T-helper 2 cell (primary cell): Measurements from ENCODE around the gene HSPG2.

ENCODE experiments used
- DNase-seq, 5 experiments: peaks; one replicate each; pipeline versions ENCODE4 v3.0.0 to v3.0.0-alpha.2; 2012 to 2022

The HSPG2 gene

DNA sequence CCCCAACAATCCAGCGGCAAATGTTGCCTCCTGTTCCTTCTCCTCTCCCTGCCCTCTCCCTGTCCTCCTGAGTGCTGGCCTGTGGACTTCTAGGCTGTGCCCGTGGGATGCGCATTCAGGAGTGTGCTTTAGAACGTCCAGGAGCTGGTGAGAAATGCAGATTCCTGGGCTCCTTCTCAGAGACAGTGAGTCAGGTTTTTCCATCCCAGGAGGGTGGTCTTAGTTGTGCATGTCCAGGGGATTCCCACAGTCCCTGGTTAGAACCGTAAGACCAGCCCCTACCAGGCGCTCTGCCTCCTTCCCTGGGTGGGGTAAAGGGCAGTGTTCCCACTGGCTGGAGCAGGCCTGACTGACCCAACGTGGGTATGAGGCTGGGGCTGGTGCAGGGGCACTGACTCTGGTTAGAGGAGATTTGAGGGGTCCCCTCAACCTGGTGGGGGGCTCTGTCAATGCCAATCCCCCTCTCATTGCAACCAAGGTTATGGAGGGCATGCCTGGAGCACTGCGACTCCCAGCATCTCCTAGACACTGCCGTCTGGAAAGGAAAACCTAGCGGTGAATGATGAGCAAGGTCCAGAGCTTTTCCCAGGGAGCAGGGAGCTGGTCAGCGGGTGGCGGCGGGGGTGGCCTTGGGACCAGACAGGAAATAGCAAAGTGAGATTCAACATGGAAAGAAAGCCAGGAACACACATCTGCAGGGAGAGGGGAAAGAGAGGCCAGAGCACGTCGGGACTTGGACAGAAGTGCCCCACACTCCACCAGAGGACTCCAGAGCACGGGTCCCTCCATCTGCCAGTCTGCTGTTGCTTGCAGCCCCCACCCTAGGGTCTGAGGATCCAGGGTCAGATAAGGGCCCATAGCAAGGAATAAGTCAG is 38.5 kb downstream of the HSPG2 start:
- DNase-seq, result no peak

- DNase-seq, result no peak
These were observed 39.3 kb downstream of the HSPG2 start for GRCh38 chr1:21897844-21898243.

- no peak for DNase-seq
These were observed 40.2 kb downstream of the HSPG2 start for GRCh38 chr1:21896652-21897532.

DNA sequence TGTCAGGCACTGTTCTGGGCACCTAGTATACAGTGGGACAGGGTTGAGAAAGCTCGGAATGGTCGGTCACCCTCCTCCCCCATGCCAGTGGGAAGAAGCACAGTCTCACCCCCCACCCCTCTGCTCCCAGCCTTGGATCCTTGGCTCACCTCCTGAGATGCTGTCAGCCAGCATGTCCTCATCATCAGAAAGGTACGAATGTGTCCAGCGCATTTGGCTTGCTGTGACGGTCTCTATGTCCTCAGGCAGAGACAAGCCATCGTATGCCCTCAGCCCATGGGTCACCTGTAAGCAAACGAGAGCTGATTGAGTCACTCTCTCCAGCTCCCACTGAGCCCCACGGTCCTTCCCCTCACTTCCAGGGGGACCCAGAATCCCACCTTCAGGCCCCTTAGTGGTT is 41.1 kb downstream of the HSPG2 start:
- no peak for DNase-seq

DNA sequence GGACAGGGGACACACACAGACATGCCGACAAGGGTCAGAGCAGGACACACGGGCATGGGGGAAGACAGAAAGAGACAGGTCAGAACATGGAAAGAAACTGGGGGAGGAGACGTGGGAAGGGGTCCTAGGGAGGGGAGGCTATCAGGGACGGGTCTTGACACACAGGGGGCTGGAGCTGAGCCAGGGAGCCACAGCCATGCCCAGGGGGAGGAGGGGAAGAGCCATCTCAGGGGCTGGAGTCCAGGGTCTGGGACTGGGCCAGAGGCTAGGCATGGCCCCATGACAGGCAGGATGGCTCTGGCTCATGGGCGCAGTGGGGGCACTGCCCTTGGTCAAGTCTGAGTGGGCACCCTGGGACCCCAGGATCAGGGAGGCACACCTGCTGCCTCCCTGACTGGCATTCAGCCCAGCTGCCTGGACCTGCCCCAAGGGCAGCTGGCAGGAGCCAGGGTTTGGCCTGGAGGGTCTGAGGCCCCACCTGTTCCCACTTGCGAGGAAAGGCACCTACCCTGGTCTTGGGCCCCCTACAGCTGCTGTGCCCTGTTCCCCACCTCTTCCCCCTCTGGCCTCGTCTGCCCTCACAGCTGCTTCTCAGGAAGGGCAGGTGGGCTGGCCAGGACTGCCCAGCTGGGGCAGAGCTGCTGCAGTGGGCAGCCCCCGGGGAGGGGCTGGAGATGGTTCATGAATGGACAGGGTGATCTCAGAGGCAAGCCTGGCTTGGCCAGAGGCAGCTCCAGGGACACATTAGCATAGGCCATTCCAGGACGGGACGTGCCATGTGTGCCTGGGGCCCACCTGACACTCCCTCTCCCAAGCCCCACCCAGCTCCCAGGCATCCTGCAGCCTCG is 42.9 kb downstream of the HSPG2 start:
- no peak for DNase-seq

GRCh38 chr1:21893046-21893805 is 43.9 kb downstream of the HSPG2 start:
- DNase-seq, result no peak

GRCh38 chr1:21891621-21892479 is 45.3 kb downstream of the HSPG2 start:
- no peak for DNase-seq

DNA sequence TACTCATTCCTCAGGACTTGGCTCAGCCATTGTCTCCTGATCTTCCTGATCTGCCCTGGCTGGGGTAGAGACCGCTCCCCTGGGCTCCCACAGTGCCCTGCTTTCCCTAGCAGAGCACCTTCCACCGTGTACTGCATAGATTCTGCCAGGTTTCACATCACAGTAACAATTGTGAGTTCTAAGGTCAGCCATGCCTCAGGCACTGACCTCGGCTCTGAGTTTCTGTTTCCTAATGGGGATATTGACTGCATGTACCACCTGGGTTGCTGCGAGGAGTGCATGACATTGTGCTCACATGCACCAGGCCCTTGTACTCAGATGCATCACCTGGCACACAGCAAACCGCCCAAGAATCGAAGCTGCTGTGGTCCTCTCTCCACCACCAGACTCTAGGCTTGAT is 46.0 kb downstream of the HSPG2 start:
- no peak for DNase-seq

DNA sequence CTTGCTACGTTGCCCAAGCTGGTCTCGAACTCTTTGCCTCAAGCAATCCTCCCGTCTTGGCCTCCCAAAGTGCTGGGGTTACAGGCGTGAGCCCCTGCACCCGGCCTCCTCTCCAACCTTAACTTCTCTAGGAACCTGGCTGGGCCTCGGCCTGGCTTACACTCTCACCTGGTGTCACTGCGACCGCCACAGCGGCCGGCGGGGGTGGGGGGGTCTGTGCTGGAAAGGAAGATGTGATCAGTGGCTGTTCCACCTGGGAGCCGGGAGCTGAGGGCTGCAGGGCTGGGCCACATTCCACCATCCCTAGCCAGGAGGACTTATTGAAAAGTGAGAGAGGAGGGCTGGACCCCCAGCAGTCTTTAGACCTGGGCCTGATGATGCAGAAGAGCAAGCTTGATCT is 48.6 kb downstream of the HSPG2 start:
- DNase-seq, result no peak

DNA sequence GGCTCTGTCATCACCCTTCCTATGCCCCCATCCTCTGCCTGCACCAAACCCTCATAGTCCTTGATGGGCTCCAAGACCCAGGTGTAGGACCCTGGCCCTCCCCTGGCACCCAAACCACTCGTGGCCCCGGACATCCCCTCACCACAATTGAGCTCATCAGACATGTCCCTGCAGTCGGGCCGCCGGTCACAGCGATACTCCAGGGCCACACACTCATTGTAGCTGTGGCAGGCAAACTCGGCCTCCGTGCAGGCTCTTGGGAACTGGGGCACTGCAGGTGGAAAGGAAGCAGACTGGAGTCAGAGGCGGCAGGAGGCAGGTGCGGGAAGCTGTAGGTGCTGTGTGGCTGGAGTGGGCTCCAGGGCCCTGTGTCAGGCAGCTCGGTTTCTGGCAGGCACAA is 49.3 kb downstream of the HSPG2 start:
- DNase-seq, result no peak

DNA sequence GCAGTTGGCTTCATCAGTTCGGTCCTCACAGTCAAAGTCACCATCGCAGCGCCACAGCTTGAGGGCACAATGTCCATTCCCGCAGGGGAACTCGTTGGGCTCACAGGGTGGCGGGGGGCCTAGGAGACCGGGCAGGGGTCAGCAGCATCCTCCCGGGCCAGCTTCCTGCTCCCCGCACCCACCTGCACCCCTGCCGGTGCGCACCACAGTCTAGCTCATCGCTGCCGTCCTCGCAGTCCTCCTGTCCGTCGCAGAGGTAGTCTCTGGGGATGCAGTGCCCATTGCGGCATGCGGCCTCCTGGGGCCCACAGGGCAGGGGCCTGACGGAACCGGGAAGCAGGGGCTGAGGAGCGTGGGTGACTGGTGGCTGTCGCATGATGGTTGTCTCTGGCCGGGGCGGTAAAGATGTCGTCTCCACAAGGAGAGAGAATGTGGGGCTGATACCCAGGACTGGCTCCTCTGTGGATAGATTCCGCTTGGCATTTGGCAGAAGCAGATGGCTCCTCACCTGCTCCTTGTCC is 49.8 kb downstream of the HSPG2 start:
- DNase-seq, result no peak

DNA sequence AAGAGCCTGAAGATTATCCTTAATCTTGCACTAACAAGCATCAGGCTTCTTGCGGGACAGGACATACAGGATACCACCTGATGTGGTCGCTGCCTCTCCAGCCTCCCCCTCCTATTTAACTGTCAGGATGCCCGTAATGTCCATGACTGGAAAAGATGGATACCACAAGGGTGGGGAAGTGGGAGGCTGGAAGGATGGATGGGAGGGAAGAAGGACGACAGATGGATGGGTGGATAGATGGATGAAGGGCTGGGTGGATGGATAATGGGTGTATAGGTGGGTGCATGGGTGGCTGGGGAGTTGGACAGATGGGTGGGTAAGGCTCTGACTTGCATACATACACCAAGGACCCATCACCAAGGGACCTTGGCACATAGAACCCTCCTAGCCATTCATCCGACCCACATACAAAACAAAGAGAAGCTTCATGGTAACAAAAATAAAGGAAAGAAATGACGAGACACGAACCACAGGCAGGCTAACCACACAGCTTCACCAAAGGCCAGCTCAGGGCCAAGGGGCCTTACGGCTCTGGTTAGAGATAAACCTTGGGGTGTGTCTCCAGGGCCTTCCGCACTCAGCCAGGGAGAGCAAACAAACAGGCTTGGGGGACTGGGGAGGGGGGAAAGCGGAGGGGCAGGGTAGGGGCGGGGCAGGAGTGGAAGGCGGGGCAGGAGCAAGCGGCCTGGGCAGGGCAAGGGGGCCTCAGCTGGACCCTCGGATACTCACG is 50.5 kb downstream of the HSPG2 start:
- no peak for DNase-seq

DNA sequence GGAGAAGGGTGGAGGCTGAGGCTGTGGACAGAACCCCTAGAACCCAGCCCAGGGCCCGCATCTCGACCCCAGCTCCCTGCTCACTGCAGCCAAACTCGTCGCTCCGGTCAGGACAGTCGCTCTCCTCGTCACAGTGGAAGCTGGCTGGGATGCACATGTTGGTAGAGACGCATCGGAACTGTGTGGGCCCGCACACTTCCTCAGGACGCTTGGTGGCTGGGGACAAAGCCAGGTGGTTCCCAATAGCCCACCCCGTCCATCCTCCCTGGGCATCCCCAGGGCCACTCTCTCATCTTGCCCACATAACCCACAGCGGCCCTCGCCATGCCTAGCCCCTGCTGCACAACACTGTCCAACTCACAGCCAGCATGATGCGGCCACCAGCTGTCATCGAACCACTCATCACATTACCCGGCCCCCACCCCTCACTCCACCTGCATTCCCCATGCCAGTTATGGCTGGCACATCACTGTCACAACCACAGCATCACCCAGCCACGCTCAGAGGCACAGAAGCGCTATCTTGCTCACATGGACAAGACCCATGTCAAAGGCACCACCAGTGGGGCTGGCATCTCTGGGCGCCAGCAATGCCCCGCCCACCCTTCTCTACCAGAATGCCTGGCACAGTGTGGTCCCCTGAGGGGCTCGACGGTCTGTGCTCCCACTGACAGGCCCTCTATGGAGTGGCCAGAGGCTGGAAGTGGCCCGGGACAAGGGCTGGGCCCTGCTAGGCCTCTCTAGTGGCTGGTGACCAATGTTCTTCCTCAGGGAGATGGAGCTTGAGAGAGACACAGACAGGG is 51.7 kb downstream of the HSPG2 start:
- no peak for DNase-seq

- DNase-seq, result no peak
These were observed 52.5 kb downstream of the HSPG2 start for GRCh38 chr1:21884456-21885235.

DNA sequence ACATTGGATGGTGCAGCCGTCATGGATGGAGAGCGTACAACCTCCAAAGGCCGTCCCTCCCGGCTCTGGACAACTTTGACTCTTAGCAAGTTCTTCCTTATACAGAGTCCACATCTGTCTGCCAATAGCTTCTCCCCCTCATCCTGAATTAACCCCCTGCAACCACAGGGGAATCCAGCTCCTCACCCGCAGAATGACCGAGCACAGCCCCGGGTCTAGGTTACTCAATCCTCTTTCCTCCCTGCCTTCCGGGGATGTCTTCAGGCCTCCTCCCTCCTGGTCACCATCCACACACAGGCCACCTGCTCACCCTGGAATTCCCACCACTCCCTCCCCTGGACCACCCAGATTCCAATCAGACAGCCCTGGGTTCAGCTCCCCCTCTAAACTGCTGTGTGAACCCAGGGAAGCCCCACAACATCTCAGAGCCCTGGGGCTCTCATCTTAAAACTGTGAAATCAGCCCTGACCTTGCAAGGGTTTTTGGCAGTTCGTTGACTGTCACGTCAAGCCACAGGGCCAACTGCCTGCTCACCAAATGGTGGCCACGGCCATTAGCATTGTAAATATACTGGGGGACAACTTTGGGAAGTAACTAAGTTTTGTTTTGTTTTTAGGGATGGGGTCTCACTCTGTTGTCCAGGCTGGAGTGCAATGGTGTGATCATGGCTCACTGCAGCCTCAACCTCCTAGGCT is 54.2 kb downstream of the HSPG2 start:
- no peak for DNase-seq

DNA sequence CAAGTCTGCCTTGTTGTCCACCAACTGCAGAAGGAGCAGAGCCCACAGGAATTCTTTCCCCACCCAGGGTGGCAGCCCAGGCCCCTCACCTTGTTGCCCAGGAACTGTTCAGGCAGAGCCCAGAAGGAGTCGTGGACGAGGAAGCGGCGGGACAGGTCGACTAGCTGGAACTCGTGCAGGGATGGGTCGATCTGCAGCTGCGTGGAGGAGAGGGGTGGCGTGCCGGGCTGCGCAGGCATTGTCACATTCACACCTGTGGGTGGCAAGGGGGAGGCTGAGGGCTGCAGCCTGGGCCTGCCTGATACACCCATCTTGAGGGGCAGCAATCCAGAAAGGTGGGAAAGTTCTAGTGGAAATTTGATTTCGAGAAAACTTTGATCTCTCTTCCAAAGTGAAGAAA is 55.9 kb downstream of the HSPG2 start:
- no peak for DNase-seq

GRCh38 chr1:21880619-21880970 is 56.5 kb downstream of the HSPG2 start:
- no peak for DNase-seq
